ENCODE measurements around the gene CTU1. TPM values are rescaled to one million over a fixed set of nuclear protein-coding genes. Genes with fewer than 3 reads are reported as not detected.

CTU1 gene
- total RNA-seq, 1 donor from 2014 or later: 8.3 TPM

DNA sequence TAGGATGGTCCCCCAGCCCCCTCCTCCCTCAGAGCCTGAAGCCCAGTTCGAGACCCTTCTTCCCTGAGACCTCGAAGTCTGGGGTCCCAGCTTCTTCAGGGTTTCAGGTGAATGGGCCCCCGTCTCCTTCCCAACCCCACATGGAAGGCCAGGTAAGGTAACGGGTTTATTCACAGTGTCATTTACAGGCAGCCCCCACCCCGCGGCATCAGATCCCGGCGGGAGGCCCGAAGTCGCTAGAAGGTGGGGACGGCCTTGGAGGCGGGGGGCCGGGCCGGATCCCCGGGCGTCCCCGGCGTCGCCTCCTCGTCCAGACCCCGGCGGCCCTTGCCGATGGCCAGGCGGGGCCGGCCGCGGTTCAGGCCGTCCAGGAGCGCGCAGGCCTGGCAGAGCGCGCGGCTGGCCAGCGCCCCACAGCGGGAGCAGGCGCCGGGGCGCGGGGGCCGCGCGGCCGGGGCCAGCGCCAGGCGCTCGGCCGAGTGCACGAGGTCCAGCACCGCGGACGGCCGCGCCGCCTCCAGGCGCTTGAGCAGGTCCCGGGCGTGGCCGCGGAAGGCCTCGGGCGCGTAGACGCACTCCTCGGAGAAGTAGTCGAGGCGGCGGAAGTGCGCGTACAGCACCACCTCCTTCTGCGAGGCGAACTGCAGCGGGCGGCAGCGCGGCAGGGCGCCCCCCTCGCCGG, 9.7 kb downstream of the CTU1 start:
- DNase-seq (peak; percentile 82), ATAC-seq (peak; percentile 60 to 67)
- Histone ChIP-seq H3K4me3 (no peak overlapping the region), H3K9me3 (no peaks in the 10 kb centered on the region), H3K36me3 (peaks cover 40% of the 10 kb centered on the region), H3K4me1 (no peaks in the 10 kb centered on the region), H3K27ac (no peak overlapping the region), H3K27me3 (ENCODE audit: low read depth) (no peaks in the 10 kb centered on the region)
- TF ChIP-seq, protein P1, sequence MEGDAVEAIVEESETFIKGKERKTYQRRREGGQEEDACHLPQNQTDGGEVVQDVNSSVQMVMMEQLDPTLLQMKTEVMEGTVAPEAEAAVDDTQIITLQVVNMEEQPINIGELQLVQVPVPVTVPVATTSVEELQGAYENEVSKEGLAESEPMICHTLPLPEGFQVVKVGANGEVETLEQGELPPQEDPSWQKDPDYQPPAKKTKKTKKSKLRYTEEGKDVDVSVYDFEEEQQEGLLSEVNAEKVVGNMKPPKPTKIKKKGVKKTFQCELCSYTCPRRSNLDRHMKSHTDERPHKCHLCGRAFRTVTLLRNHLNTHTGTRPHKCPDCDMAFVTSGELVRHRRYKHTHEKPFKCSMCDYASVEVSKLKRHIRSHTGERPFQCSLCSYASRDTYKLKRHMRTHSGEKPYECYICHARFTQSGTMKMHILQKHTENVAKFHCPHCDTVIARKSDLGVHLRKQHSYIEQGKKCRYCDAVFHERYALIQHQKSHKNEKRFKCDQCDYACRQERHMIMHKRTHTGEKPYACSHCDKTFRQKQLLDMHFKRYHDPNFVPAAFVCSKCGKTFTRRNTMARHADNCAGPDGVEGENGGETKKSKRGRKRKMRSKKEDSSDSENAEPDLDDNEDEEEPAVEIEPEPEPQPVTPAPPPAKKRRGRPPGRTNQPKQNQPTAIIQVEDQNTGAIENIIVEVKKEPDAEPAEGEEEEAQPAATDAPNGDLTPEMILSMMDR (IDR thresholded peaks at IDR 0.05): no peak
- intact Hi-C loops (cut with DNase I): no loop called here

DNA sequence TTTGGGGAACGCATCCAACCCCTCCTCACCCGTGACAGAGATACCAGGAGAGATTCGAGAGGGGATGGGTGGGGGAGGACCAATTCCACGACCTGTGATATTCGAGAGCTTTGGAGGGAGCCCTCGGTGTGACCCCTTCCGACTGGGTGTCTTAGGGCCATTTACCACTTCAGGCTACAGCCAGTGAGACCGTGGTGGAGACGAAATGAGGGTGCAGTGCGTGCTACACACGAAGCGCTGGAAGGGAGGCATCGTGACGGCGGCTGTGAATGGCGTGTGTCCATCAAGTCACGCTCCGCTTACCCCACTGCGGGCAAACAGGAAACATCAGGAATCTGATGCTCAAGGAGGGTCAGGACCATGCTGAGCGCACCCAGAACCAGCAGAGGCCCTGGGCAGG, 10.4 kb downstream of the CTU1 start:
- Histone ChIP-seq H3K36me3 (peaks cover 35% of the 10 kb centered on the region), H3K9me3 (no peaks in the 10 kb centered on the region), H3K4me3 (no peak overlapping the region), H3K27me3 (ENCODE audit: low read depth) (no peaks in the 10 kb centered on the region), H3K4me1 (no peaks in the 10 kb centered on the region), H3K27ac (no peak overlapping the region)
- DNase-seq (no peak), ATAC-seq (no peak)
- intact Hi-C loops (cut with DNase I): no loop called here
- TF ChIP-seq, protein P1 (IDR thresholded peaks at IDR 0.05): no peak

DNA sequence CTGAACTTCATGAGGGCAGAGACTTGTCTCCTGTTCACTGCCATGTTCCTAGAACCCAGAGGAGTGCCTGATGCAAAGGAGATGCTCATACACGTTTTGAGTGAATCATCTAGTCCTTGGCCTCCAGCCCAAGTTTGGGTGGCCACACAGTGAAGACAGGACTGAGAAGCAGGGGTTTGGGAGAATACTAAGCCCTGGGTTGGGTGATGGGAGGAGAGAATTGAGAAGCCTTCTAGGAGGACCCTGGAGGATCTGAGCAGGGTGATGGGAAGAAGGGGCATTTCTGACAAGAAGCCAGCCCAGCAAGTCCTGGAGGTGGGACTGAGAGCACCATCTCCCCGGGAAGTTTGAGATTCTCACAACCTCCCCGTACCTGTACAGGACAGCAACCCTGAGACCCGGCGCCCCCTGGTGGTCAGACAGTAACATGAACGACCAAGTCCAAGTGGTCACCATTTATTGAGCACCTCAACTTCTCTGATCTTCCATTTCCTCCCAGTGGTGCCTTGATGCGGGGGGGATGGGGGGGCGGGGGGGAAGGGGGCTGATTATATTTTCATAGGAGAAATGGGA, 11.0 kb downstream of the CTU1 start:
- H3K4me3 ChIP-seq: no peak overlapping the region
- TF ChIP-seq, protein P1 (IDR thresholded peaks at IDR 0.05): peak; percentile 49
- H3K36me3 ChIP-seq: peaks cover 29% of the 10 kb centered on the region
- intact Hi-C loops (cut with DNase I): no loop called here
- no peak overlapping the region for H3K27ac ChIP-seq
- peak; percentile 85 for DNase-seq
- no peaks in the 10 kb centered on the region for H3K4me1 ChIP-seq
- H3K9me3 ChIP-seq: no peaks in the 10 kb centered on the region
- no peaks in the 10 kb centered on the region for H3K27me3 ChIP-seq (ENCODE audit: low read depth)
- peak; percentile 64 to 79 for ATAC-seq

DNA sequence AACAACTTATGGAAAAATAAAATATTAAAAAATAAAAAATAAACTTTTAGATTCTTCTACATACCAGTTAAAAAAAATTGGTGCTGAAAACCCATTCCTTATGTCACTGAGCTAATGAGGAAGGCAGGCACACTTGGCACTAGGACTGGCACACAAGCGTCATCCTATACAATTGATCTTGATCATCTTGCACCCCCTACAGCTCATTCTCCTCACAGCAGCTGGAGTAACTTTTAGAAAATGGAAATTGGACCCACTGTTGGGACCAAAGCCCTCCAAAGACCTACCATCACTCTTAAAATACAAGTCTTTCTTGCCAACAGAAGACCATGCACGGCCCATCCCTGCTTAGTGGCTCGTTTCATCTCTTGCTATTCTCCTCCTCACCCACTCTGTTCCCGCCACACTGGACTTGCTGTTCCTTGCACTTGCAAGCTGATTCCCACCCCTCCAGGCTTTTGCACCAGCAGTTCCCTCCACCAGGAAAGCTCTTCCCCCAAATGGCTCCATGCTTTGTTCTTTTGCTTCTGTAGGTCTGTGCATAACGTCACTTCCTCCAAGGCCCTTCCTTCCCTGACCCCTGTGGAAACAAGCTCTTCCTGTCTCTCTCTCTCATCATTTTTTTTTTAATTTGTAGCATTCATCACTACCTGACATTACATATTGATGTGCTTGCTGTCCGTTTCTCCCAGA, 11.6 kb downstream of the CTU1 start:
- Histone ChIP-seq H3K9me3 (no peaks in the 10 kb centered on the region), H3K27ac (no peak overlapping the region), H3K27me3 (ENCODE audit: low read depth) (no peaks in the 10 kb centered on the region), H3K4me1 (no peaks in the 10 kb centered on the region), H3K4me3 (no peak overlapping the region), H3K36me3 (peaks cover 23% of the 10 kb centered on the region)
- TF ChIP-seq, protein P1 (IDR thresholded peaks at IDR 0.05): no peak
- DNase-seq (no peak), ATAC-seq (no peak)
- intact Hi-C loops (cut with DNase I): no loop called here

DNA sequence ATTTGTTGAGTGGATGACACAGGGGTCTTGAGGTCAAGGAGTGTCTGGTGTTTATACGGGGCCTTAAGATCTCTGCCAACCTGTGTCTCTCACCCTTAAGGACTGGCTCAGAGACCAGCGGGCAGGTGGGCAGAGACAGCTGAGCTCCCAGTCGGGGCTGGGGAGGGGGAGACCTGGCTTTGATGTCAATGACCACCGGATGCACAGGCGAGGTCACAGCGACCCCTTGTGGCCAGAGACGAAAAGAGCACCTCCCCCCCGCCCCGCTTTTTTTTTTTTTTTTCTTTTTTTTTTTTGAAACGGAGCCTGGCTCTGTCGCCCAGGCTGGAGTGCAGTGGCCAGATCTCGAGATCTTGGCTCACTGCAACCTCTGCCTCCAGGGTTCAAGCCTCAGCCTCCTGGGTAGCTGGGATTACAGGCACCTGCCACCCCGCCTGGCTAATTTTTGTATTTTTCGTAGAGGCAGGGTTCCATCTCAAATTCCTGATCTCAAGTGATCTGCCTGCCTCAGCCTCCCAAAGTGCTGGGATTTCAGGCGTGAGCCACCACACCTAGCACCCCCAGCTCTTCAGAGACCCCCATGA, 13.4 kb downstream of the CTU1 start:
- ATAC-seq (peak in 1 of 2 donors; percentile 19), DNase-seq (peak; percentile 57)
- no peak overlapping the region for H3K27ac ChIP-seq
- TF ChIP-seq, protein P1 (IDR thresholded peaks at IDR 0.05): peak; percentile 65
- intact Hi-C loops (cut with DNase I): no loop called here
- H3K9me3 ChIP-seq: no peaks in the 10 kb centered on the region
- no peak overlapping the region for H3K4me3 ChIP-seq
- peaks cover 8% of the 10 kb centered on the region for H3K36me3 ChIP-seq
- H3K27me3 ChIP-seq (ENCODE audit: low read depth): no peaks in the 10 kb centered on the region
- no peaks in the 10 kb centered on the region for H3K4me1 ChIP-seq
